Fibroblast of the aortic adventitia (primary cell): ENCODE measurements around the gene FAM181A. TPM values are rescaled to one million over a fixed set of nuclear protein-coding genes. Genes with fewer than 3 reads are reported as not detected.
A peak's percentile ranks its signal among the peaks of the same experiment; 100 is the strongest.

Experiments
- DNase-seq: peaks from one replicate; pipeline ENCODE4 v3.0.0-alpha.2; 2010; ENCODE audit warnings: low read depth
- H3K4me3 ChIP-seq: 2 replicates; pipeline ENCODE4 v1.5.1; 2011; ENCODE audit warnings: low read depth, mild to moderate bottlenecking, control low read depth, low read length, moderate library complexity
- CTCF ChIP-seq: IDR thresholded peaks from 2 replicates; pipeline ENCODE4 v1.5.1; 2011; ENCODE audit warnings: mild to moderate bottlenecking, low read length, control low read depth, inconsistent platforms; ENCODE audit not compliant: insufficient read depth
- total RNA-seq: library from RNA; depleted of rRNA; stranded (reverse); fragments of >200 nt; gene quantifications from 2 replicates; pipeline ENCODE4 v1.2.3, GENCODE V29; 2012; ENCODE audit warnings: low replicate concordance

The FAM181A gene
- total RNA-seq, 1 donor, result not detected

GRCh38 chr14:93888995-93889394, 38.1 kb upstream of the FAM181A start:
- no peak overlapping the region for H3K4me3 ChIP-seq
- no peak for TF ChIP-seq CTCF
- no peak for DNase-seq

GRCh38 chr14:93889739-93890483, 37.2 kb upstream of the FAM181A start:
- DNase-seq, result no peak
- no peak overlapping the region for H3K4me3 ChIP-seq
- no peak for TF ChIP-seq CTCF

DNA sequence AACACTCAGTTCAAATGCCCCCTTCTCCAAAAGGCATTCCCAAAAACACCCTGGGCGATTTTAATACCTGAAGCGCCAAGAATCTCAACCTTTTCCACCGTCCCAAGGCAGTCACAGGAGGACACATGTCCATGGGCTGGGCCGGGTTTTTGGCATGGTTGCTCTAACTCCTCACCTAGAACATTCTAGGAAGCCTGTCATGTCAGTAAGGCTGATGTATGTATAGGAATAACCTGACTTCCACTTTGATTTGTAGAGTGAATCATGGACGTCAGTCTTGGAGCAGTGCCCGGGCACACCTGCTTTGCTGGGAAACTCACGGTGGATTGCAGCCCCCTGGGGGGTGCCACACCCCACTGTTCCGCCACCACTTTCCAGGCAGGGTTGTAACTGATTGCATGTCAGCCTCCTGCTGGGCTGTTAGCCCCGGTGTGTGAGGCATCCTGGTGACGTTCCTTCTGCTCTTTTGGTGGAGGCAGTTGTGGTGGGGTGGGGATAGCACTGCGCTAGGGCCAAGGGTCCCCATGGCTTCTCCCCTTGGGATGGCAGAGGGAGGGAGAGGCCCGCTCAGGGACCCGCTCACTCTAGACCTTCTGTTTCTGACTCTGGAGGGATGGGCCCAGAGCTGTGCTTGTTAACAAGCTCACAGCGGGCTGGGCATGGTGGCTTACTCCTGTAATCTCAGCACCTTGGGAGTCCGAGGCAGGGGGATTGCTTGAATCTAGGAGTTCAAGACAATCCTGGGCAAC, 35.2 kb upstream of the FAM181A start:
- DNase-seq, result no peak
- no peak for TF ChIP-seq CTCF
- no peak overlapping the region for H3K4me3 ChIP-seq

DNA sequence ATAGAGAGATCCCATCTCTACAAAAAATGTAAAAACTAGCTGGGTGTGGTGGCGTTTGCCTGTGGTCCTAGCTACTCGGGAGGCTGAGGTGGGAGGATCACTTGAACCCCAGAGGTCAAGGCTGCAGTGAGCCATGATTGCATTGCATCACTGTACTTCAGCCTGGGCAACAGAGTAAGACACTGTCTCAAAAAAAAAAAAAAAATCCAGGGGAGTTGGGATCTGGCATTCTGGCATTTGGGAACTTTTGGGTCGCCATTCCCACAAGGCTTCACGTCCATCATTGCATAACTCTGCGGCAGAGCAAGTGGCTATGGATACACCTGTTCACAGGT, 34.7 kb upstream of the FAM181A start:
- DNase-seq, result no peak
- no peak for TF ChIP-seq CTCF

GRCh38 chr14:93892923-93893558, 34.1 kb upstream of the FAM181A start:
- H3K4me3 ChIP-seq, result no peak overlapping the region
- peak; percentile 59 for DNase-seq
- TF ChIP-seq CTCF, result peak; percentile 100

More for the DNA sequence above, 34.7 kb upstream of the FAM181A start:
- no peak overlapping the region for H3K4me3 ChIP-seq

DNA sequence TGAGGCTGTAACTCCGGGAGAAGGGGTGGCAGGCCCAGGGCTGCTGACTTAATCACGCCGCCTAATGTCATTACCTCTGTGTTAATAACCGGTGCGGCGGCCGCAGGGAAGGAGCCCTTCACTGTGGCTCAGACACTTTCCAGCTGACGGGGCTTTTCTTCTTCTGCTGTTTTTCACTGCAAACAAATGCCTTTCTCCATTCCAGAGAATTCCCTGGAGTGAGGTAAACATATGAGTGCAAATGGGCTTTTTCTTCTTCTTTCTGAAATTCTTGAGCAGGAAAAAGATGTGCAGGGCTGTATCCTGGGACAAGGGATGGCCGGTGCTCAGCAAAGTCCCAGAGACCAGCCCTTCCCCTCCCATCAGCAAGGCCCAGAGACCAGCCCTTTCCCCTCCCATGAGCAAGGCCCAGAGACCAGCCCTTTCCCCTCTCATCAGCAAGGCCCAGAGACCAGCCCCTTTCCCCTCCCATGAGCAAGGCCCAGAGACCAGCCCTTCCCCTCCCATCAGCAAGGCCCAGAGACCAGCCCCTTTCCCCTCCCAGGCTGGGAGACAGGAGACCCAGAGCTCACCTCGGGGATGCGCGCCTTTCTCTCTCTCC, 33.4 kb upstream of the FAM181A start:
- no peak overlapping the region for H3K4me3 ChIP-seq
- no peak for TF ChIP-seq CTCF
- DNase-seq, result peak; percentile 12
